Natural killer cell (primary cell): Measurements from ENCODE around the gene ISX. TPM values are rescaled to one million over a fixed set of nuclear protein-coding genes. Genes with fewer than 3 reads are reported as not detected.

Experiments used
- ATAC-seq, 3 donors: fragments of 150-1000 bp in 2 of 3; fragments of 200-7000 bp in 1 of 3; cut with Tn5 transposase; 1 replicate in 1 of 3; 2 replicates in 2 of 3; pipeline ENCODE4 v1.10.0; 2021; ENCODE audit warnings: mild to moderate bottlenecking in 2 of 3, moderate library complexity in 2 of 3
- DNase-seq, 2 donors: peaks; one replicate each; pipeline versions ENCODE4 v3.0.0 to v3.0.0-alpha.2; 2013 to 2021; ENCODE audit warnings: mixed read lengths in 1 of 2
- H3K27ac ChIP-seq: one replicate; pipeline ENCODE4 v1.5.1; 2013; ENCODE audit warnings: mild to moderate bottlenecking, low read length
- H3K27me3 ChIP-seq: one replicate; pipeline ENCODE4 v1.6.1; 2013; ENCODE audit warnings: low read length; ENCODE audit not compliant: control insufficient read depth, insufficient read depth
- H3K36me3 ChIP-seq: one replicate; pipeline ENCODE4 v1.6.1; 2013; ENCODE audit warnings: low read length; ENCODE audit not compliant: control insufficient read depth, insufficient read depth
- H3K4me1 ChIP-seq: one replicate; pipeline ENCODE4 v1.6.1; 2013; ENCODE audit warnings: low read length; ENCODE audit not compliant: control insufficient read depth, insufficient read depth
- H3K4me3 ChIP-seq: one replicate; pipeline ENCODE4 v1.5.1; 2013; ENCODE audit warnings: low read length
- H3K9me3 ChIP-seq: one replicate; pipeline ENCODE4 v1.6.1; 2013; ENCODE audit warnings: low read length; ENCODE audit not compliant: control insufficient read depth, insufficient read depth
- H3K27ac Mint-ChIP-seq, 2 donors: one replicate each; pipeline ENCODE4 v1.8.0; 2022; ENCODE audit warnings: mild to moderate bottlenecking in 2 of 2, mixed read lengths in 2 of 2, moderate library complexity in 1 of 2
- H3K27me3 Mint-ChIP-seq, 2 donors: one replicate each; pipeline ENCODE4 v1.8.0; 2022; ENCODE audit warnings: low read depth in 2 of 2, mixed read lengths in 2 of 2
- H3K36me3 Mint-ChIP-seq: one replicate; pipeline ENCODE4 v1.8.0; 2022; ENCODE audit warnings: mixed read lengths
- H3K4me1 Mint-ChIP-seq, 2 donors: one replicate each; pipeline ENCODE4 v1.8.0; 2022; ENCODE audit warnings: mixed read lengths in 2 of 2
- H3K4me3 Mint-ChIP-seq: one replicate; pipeline ENCODE4 v1.8.0; 2022; ENCODE audit warnings: mild to moderate bottlenecking, moderate library complexity, mixed read lengths
- H3K9me3 Mint-ChIP-seq, 2 donors: one replicate each; pipeline ENCODE4 v1.8.0; 2022; ENCODE audit warnings: mixed read lengths in 2 of 2
- WGBS: methylation state at CpG from one replicate; pipeline ENCODE4 v1.1.7; 2013; ENCODE audit warnings: missing lambda C conversion rate; ENCODE audit not compliant: insufficient coverage; 5-methylcytosine and 5-hydroxymethylcytosine counted together
- intact Hi-C: fragments of 100-400 bp; cut with micrococcal nuclease; formaldehyde crosslinking; loops from one replicate; pipeline ENCODE4 v1.14.2; 2022
- total RNA-seq, 4 donors: library from RNA; stranded (reverse); fragments of 120-200 nt in 1 of 4; gene quantifications; one replicate each; pipeline versions ENCODE4 v1.2.3 to v1.2.4, GENCODE V29; 2013 to 2022
- TF ChIP-seq, protein P1 (sequence below): fragments of 200-600 bp; IDR thresholded peaks from one replicate; pipeline ENCODE4 v1.8.0; 2022; ENCODE audit warnings: antibody characterized with exemption

Gene ISX
- total RNA-seq, 3 donors from 2014 or later (not counting 1 experiment from before 2014, with no cell fraction given) = not detected

DNA sequence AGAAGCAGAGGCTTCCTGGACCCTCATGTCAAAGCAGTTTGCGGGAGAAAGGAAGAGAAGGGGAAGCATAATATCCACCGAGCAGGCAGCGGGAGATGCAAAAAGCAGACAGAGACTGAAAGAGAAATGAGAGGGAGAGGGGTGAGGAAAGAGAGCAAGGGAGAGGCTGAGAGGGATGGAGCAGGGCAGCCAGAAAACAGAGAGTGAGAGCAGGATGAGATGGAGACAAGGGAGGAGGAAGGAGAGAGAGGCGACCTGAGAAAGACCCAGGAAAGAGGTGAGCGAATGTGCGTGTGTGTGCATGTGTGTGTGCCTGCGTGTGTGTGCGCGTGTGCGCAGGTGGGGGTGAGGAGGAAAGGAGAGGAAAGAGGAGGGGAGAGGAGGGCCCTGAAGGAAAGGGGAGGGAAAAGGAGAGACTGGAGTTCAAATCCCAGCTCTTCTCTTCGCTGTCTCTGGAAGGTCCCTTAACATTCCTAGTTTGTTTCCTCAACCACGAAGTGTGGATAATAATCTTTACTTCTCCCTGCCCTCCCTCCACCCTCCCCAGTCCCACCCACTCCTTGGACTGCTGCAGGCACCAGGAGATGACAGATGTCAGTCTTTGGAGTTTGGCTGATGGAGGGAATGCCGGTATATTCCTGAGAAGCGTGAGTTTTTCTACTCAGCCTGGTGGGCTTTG is 67.9 kb downstream of the ISX start:
- ATAC-seq (no peak), DNase-seq (no peak)
- Histone ChIP-seq H3K27ac (no peak overlapping the region), H3K9me3 (no peaks in the 10 kb centered on the region), H3K4me1 (no peaks in the 10 kb centered on the region), H3K36me3 (no peaks in the 10 kb centered on the region), H3K4me3 (no peak overlapping the region), H3K27me3 (no peaks in the 10 kb centered on the region)
- intact Hi-C loops = no loop called here
- 74% methylated on average over 14 of the region's 14 CpGs for WGBS
- Mint-ChIP-seq H3K36me3 (no peaks in the 10 kb centered on the region), H3K9me3 (no peaks in the 10 kb centered on the region), H3K4me1 (no peaks in the 10 kb centered on the region), H3K27ac (no peak overlapping the region), H3K27me3 (peaks cover 14 to 19% of the 10 kb centered on the region in 2 donors), H3K4me3 (no peak overlapping the region)
- TF ChIP-seq, protein P1, sequence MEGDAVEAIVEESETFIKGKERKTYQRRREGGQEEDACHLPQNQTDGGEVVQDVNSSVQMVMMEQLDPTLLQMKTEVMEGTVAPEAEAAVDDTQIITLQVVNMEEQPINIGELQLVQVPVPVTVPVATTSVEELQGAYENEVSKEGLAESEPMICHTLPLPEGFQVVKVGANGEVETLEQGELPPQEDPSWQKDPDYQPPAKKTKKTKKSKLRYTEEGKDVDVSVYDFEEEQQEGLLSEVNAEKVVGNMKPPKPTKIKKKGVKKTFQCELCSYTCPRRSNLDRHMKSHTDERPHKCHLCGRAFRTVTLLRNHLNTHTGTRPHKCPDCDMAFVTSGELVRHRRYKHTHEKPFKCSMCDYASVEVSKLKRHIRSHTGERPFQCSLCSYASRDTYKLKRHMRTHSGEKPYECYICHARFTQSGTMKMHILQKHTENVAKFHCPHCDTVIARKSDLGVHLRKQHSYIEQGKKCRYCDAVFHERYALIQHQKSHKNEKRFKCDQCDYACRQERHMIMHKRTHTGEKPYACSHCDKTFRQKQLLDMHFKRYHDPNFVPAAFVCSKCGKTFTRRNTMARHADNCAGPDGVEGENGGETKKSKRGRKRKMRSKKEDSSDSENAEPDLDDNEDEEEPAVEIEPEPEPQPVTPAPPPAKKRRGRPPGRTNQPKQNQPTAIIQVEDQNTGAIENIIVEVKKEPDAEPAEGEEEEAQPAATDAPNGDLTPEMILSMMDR = no peak

DNA sequence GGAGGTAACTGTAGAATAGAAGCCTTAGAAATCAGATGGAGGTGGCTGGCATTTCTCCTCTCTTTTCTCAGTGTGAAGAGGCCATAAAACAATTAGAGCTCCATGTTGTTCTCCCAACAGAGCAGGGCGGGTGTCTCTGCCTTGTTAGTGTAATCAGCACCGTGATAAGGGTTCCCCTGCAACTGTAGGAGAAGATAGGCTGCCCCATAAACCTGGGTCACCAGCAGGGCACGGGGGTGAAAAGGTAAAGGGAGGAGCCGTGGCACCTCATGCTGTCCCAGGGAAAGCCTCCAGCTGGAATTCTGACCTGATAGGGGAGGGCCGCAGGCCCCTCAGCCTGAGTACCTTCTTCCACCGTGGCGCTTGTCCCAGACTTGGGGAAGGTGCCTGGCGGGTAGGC is 68.7 kb downstream of the ISX start:
- H3K4me1 ChIP-seq = no peaks in the 10 kb centered on the region
- no peak overlapping the region for H3K4me3 ChIP-seq
- H3K36me3 ChIP-seq = no peaks in the 10 kb centered on the region
- H3K27ac ChIP-seq = no peak overlapping the region
- H3K27ac Mint-ChIP-seq = no peak overlapping the region
- H3K9me3 Mint-ChIP-seq = no peaks in the 10 kb centered on the region
- peaks cover 8 to 18% of the 10 kb centered on the region in 2 donors for H3K27me3 Mint-ChIP-seq
- H3K4me1 Mint-ChIP-seq = no peaks in the 10 kb centered on the region
- H3K36me3 Mint-ChIP-seq = no peaks in the 10 kb centered on the region
- TF ChIP-seq, protein P1 = no peak
- H3K9me3 ChIP-seq = no peaks in the 10 kb centered on the region
- H3K4me3 Mint-ChIP-seq = no peak overlapping the region
- intact Hi-C loops = no loop called here
- no peaks in the 10 kb centered on the region for H3K27me3 ChIP-seq
- DNase-seq (no peak), ATAC-seq (no peak)
- WGBS = 28% methylated on average over 8 of the region's 8 CpGs

DNA sequence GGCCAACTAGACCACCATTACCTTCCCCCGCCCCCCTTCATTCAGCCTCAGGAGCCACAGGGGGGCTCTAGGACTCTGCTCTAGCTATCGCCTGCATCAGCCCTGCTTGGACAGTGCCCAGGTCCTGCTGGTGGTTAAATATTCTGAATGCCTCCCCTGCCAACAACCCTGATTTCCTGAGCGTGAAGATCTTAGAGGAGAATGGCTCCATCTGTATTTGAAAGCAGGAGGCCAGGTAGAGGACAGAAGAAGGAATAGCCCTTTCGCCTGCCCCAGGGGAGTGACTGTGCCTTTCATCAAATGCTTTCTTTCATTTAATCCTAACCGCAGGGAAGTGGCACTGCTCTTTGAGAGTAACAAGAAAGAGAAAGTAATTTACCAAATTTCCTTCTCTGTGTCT is 69.2 kb downstream of the ISX start:
- no peak for ATAC-seq

More for the DNA sequence above, 69.2 kb downstream of the ISX start:
- Histone ChIP-seq H3K4me1 (no peaks in the 10 kb centered on the region), H3K4me3 (no peak overlapping the region), H3K27ac (no peak overlapping the region), H3K36me3 (no peaks in the 10 kb centered on the region), H3K27me3 (no peaks in the 10 kb centered on the region), H3K9me3 (no peaks in the 10 kb centered on the region)
- DNase-seq = no peak
- H3K4me3 Mint-ChIP-seq = no peak overlapping the region
- H3K4me1 Mint-ChIP-seq = no peaks in the 10 kb centered on the region
- peaks cover 8 to 17% of the 10 kb centered on the region in 2 donors for H3K27me3 Mint-ChIP-seq
- no peaks in the 10 kb centered on the region for H3K36me3 Mint-ChIP-seq
- 43% methylated on average over 4 of the region's 5 CpGs for WGBS
- intact Hi-C loops = no loop called here
- no peaks in the 10 kb centered on the region for H3K9me3 Mint-ChIP-seq
- TF ChIP-seq, protein P1 = no peak
- H3K27ac Mint-ChIP-seq = no peak overlapping the region

Other genes starting within 250 kb of the ISX start
- 10 to 100 TPM; 40.4 to 46.1 (median 40.7) TPM for gene HMGXB4, start 191.3 kb downstream of the ISX start, total RNA-seq
- 100 to 1,000 TPM; 102 to 132 (median 107) TPM for gene TOM1, start 233.7 kb downstream of the ISX start, total RNA-seq